Cardiac septum (tissue), 1 donor: ENCODE measurements around the gene CNR2. TPM values are rescaled to one million over a fixed set of nuclear protein-coding genes. Genes with fewer than 3 reads are reported as not detected.
"Not testable (repeated sequence)": the region's sequence is repeated elsewhere in the genome, so short reads cannot be mapped to it uniquely, and the experiment has no call there.

Experiments used
- DNase-seq: peaks from one replicate; pipeline ENCODE4 v3.0.0-alpha.2; 2020; ENCODE audit warnings: low spot score
- intact Hi-C: fragments of 100-400 bp; cut with DNase I; formaldehyde crosslinking; loops from one replicate; pipeline ENCODE4 v1.14.0; 2022
- long read RNA-seq: library from polyadenylated mRNA; unstranded; transcript quantifications from one replicate; pipeline ENCODE4 v2.0.0, GENCODE V29; 2021
- total RNA-seq: library from RNA; stranded (reverse); fragmentation: NEBNext Ultra II Directional; extraction: Animal tissue kit (Norgen Biotek cat#: 25700); gene quantifications from one replicate; pipeline ENCODE4 v1.2.1, GENCODE V29; 2021
- donor health status: DM: no; HTN: no; CAD: no.

CNR2 gene
- total RNA-seq, result not detected
- long read RNA-seq, result 0 reads

DNA sequence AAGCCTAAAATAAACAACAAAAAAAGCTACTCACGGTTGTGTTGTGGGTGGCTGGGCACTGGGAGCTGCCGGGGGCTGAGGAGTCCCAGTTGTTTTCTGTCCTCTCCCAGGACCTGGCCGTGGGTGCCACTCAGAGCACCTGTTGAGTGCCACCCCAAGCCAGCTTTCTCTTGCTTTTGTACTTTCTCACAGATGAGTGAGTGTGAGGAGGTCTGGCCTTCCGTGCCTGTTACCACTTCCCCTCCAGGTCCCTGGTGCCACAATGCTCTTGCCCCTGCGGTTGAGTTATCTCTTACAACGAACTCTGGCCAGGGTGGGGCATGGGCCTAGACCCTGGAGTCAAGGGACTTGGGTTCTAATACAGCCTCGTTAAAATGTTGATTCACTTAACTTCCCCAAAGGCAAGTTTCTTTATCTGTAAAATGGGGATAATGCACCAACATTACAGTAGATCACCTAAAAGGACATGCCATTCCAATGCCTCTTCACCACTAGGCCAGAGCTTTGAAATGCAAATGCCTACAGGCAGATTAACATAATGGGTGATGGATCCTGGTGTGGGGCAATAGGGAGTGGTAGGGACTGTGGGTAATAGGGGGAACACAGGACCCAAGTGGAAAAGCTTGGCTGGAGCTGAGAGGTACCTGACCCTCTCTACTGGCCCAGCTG, at the start of gene CNR2:
Gene CNR2 (minus strand): TSS at position 151 of the 669 bp plus-strand sequence. CDS start 37,745 bp downstream, outside the sequence.
- DNase-seq, result no peak
- intact Hi-C loops, result no loop called here

DNA sequence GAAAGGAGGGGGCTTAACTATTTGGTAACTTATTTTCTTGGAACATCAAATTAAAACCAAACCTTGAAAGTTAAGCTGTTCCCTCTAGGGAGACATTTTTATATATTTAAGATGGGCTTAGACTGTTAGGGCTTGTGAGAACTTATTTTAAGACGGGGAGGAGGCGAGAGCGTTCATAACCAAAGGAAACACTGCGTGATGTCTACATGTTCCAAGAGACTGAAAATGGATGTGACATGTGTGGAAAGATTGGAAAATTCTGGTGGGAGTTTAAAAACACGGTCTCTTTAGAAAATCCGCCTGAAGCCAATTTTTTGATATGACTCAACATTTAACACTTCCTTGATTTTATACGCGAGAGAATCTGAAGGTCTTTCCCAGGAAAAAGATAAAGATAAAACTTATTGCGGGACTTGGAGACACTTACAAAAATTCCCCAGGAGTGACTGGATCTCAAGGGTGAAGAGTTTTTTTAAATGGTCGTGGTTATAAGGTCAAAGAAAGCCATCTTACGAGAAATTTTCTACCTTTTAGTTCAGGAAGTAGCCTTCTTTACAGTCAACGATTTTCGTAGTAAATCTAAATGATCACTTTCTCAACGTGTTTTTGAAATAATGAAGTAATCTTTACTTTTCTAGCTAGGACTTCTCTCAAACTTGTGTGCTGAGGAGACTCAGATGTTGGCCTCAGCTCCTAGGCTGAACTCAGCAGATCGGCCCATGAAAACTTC, 47.3 kb upstream of the CNR2 start:
- intact Hi-C loops, result loop anchor here (1.0 kb wide), 1 partner anchor 20 kb away; the partner anchor contains the start of gene SRSF10
- no peak for DNase-seq

DNA sequence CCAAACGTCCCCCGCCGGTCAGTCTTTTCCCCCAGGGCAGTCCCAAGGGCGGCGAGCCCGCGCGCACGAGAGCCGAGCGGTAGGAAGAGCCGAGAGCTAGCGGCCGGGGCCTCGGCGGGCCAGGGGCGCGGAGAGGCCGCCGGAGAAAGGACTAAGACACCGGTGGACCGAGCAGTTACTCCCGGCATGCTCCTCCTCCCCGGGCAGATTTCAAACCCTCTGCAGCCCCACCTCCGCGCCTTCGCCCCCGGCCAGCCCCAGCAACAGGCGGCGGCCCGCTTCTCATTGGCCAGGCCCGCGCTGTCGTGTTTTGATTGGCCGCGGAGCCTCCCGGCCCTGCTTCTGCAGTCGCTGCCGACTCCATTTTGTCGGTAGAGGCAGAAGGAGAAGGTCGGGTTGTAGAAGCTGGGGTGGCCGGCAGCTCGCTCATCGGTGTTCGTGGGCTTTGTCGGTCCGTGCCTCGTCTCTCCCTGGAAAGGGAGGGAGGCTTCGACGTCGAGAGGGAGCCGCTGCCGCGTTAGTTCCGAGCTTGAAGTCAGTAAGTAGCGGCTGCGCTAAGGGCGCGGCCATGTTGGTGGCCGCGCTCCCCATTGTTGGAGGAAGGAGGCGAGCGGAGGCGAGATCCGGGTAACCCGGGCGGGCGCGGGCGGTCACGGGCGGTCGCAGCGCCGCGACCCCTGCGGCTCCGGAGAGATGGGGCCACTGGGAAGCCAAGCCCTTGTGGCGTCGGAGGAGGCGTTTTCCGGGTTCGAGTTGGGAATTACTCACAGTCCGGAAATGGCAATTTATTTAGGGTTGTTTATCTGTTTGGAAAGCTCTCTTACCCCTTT, 46.5 kb upstream of the CNR2 start, which contains the start of gene PNRC2:
Gene PNRC2 (plus strand): TSS at position 368 of the 830 bp plus-strand sequence. CDS start 1,630 bp downstream, outside the sequence.
- intact Hi-C loops, result loop anchor here (1.0 to 2.0 kb wide), 4 partner anchors 18 to 61 kb away; partner anchors contain the start of gene SRSF10

DNA sequence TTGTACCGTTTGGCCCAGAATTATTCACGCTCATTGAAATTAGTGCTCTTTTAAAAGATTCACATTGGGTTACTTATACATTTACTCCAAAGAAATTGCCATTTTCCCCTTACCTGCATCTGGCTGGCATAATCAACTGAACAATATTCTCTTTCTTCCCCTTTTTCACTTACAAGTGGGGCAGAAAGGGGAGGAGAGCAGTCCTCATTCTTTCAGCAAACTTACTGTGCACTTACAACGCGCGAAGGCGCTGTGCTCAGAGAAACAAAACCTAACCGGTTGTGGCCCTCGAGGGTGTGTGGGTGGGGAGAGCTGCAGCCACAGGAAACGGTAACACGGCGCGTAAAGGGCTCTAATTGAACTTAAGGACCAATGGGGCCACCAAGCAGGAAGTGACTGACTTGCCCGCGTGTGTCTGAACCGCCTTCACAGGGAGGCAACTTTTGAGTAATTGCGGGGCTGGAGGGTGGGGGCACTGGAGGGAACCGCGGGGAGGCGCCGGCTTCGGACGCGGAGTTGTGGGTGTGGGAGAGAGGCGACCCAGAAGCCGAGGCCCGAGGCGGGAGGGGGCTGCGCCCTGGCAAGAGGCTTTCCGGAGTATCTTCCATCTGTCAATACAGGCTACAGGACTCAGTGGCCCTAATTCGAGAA, 45.8 kb upstream of the CNR2 start:
- intact Hi-C loops, result loop anchor here (1.0 to 2.0 kb wide), 3 partner anchors 18 to 62 kb away; no protein-coding TSS in a partner anchor
- DNase-seq, result peak; percentile 91

More for the DNA sequence above, 46.5 kb upstream of the CNR2 start, which contains the start of gene PNRC2:
- peak; percentile 99 for DNase-seq

DNA sequence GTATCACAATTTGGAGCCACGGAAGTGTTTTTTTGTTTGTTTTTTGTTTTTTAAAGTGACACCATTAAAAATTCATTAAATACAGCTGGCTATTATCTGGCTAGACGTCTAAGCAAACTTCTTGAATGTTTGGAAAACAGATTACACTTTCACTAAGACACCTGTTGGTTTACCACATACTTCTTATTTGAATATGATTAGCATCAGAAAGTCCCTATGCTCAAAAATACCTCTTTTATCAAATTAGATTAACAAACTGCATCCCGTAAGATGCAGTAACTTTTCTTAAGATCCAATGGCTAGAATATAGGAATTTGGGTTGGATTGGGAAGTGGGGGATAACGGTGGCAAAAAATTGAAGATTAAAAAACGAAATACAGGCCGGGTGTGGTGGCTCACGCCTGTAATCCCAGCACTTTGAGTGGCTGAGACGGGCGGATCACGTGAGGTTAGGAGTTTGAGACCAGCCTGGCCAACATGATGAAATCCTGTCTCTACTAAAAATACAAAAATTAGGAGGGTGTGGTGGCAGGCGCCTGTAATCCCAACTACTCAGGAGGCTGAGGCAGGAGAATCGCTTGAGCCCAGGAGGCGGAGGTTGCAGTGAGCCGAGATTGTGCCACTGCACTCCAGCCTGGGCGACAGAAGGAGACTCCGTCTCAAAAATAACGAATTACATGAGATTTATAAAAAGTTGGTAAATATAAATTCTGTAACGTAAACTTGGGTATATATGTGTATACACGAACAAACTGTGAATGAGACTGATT, 45.1 kb upstream of the CNR2 start:
- intact Hi-C loops, result loop anchor here (2.0 kb wide), 2 partner anchors 37 to 63 kb away; no protein-coding TSS in a partner anchor
- not testable (repeated sequence) for DNase-seq

DNA sequence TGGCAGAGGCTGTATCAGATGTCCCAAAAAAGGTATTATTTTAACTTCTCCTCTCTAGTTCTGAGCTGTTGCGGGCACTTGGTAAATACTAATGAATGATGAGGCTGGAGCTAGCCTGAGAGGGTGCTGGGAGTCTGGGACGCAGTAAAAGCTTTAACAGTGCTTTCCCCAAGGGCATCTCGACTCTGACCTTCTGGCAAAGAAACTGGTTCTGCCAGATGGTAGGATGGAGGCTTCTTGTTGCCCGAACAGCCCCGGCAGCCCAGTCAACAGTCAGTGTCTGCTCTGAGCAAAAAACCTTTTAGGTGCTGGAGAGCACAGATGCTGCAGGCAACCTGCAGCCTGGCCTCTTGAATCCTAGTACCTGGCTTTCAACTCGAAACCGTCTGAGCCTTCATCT, 43.9 kb upstream of the CNR2 start:
- no peak for DNase-seq
- intact Hi-C loops, result no loop called here

DNA sequence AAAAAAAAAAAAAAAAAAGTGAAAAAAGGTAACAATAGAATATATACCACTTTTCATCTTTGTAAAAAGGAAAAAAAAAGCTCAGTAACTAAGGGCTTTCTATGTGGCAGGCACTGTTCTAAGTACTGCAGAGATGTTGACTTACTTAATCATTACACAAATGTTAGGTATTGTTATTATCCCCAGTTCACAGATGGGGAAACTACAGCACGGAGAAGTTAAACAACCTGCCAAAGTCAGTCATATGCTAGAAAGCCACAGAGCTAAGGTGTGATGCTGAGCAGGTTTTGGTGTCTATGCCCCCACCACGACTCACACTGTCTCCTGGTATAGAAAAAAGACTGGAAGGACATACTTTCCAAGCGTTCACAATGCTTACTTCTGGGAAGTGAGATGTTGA, 39.9 kb upstream of the CNR2 start:
- intact Hi-C loops, result no loop called here
- DNase-seq, result no peak

DNA sequence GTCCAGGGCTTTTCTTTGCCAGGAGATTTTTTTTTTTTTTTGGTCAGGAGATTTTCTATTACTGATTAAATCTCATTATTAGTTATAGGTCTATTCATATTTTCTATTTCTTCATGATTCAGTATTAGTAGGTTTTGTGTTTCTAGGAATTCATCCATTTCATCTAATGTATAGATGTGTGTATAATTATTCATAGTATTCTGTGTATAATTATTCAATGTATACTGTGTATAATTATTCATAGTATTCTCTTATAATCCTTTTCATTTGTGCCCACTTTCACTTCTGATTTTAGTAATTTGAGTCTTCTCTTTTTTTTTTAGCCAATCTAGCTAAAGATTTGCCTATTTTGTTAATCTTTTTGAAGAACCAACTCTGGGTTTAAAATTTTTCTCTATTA, 34.2 kb upstream of the CNR2 start:
- intact Hi-C loops, result no loop called here
- DNase-seq, result no peak

DNA sequence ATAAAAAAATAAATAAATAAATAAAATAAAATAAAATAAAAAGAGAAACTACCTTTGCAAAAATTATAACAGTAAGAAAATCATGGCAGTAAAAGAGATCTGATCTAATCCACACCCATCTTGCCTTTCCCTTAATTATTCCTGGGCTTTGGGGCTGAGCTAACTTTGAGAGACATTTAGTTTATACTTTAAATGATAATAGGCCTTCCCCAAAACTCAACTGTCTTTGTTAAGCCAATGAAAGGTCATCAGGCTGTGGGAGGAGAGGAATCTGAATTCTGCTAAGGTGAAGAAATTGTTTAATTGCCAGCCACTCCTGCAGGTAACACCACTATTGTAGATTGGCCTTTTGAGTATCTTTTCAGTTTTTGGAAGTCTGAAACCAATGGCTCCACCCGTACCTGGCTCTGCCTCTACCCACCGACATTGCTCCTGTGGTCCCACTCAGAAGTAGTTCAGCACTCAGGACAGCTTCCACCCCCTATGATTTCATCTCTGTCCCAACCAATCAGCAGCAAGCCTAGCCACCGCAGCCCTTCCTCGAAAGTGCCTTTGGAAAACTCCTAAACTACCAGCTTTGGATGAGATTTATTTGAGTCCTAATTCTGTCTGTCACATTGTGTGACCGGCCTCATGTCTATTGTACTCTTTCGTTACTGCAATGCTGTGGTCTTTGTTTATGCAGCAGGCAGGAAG, 23.5 kb upstream of the CNR2 start:
- no peak for DNase-seq

DNA sequence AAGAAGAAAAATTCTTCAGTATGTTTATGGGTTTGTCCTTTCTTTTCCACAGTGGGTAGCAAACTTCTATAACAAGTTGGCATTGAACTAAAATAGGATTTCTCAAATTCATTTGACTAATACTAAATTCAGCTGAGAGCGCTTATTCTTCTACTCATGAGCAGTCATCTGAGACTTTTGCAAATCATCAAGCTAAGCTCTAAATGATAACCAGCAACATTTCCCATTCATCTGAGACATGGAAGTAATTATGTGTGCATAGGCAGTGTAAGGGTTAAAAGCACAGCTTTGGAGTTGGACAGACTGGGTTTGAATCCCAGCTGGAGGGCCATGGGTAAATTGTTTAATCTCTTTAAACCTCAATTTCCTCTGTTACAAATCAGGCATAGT, 18.3 kb upstream of the CNR2 start:
- DNase-seq, result no peak
- intact Hi-C loops, result no loop called here

More for the DNA sequence above, 23.5 kb upstream of the CNR2 start:
- intact Hi-C loops, result no loop called here

DNA sequence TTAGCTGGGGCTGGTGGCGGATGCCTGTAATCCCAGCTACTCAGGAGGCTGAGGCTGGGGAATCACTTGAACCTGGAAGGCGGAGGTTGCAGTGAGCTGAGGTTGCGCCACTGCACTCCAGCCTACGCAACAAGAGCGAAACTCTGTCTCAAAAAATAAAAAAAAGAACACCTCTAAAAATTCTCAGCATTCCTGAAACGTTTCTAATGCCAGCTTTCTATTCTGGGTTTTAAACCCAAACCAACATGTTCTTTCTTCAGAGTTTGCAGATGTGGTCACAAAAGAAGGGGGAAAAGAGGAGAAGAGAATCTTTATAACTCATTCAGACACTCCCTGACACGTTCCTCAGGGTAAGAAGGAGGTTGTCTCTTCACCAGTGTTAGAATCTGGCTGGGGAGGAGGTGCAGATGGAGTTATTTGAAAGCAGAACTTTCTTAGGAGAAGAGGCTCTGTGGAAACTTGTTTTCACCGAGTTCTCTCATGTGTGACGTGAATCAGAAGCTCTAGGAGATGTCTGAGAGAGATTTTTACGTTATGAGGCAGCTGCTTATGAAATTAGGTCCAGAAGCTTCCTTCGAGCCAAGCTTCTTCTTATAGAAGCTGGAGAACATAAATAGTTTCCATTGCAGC, 17.8 kb upstream of the CNR2 start:
- intact Hi-C loops, result no loop called here
- DNase-seq, result no peak

DNA sequence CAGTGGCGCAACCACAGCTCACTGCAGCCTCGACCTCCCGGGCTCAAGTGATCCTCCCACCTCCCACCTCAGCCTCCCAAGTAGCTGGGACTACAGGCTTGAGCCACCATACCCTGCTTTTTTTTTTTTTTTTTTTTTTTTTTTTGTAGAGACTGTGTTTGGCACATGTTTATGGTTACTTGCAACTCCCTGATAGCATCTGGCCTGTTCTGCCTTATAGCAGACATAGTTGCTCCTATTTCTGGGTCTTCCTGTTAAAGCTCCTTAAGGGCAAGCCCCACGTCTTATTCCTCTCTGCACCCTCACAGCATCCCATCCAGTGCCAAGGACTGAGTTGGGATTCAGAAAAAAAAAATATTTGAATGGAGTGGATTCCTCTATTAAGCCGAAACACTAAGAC, 17.1 kb upstream of the CNR2 start:
- DNase-seq, result no peak
- intact Hi-C loops, result no loop called here

DNA sequence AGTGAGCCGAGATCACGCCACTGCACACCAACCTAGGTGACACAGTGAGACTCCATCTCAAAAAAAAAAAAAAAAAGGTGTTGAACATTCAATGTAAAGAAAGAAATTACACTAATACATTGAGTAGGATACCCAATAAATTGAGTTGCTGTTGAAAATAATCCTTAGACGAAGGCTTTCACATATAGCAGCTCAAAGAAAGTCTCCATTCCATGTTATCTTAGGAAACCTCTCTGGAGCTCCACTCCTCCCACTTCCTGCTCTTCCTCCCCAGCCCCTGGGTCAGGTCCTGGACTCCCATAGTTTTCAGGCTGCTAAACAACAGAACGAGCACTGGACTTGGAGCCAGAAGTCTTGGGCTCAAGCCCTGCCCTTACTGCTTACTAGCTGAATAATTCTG, 15.6 kb upstream of the CNR2 start:
- intact Hi-C loops, result loop anchor here (10.0 kb wide), 1 partner anchor 186 kb away; the partner anchor contains the start of gene MYOM3
- no peak for DNase-seq

DNA sequence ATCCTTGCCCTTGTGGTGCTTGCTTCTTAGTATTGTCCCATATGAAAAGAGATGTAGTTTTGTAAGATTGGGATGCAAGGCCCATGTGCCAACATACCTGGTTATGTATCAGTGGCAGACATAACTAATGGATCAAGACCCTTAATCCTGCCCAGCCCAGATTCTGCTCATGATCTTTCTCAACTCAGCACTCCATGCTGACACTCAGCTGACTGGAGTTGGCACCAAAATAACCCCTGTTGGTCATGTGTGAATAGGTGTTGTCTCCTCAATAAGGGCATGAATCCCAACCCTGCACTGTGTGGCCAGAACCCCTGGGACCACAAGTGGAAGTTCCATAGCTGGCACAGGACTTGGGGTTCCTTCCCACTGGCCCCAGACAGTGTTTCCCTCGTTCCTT, 13.9 kb upstream of the CNR2 start:
- intact Hi-C loops, result loop anchor here (10.0 kb wide), 1 partner anchor 188 kb away; the partner anchor contains the start of gene MYOM3
- no peak for DNase-seq

DNA sequence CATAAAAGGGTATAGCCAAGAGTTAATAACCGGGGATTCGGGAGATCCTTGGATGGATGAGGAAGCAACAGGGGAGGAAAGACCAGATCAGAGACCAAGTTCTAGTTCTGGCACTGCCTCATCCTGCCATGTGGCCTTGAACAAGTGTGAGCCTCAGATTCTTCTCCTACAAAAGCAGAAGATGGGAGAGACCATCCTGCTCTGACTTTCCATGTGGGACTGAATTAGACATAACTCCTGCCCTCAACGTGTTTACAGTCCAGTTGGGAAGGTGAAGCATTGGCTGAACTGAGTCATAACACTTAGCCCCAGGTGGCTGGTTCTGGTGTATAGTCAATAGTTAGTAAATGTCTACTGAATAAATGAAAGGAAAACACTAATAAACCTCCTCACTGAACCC, 12.1 kb upstream of the CNR2 start:
- intact Hi-C loops, result loop anchor here (10.0 kb wide), 1 partner anchor 190 kb away; the partner anchor contains the start of gene MYOM3
- no peak for DNase-seq

DNA sequence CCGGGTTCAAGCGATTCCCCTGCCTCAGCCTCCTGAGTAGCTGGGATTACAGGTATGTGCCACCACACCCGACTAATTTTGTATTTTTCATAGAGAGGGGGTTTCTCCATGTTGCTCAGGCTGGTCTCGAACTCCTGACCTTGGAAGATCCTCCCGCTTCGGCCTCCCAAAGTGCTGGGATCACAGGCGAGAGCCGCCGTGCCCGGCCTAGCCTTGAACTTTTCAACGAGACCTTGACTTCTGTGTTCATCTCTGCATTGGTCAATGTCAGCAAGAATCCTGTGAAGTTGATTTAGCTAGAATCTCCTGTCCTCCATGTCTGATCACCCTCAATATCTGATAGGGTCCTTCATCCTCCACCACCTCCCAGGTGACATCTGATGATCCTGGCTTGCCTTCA, 11.4 kb upstream of the CNR2 start:
- no peak for DNase-seq
- intact Hi-C loops, result loop anchor here (10.0 kb wide), 1 partner anchor 190 kb away; the partner anchor contains the start of gene MYOM3
